Chondrocyte (in vitro differentiated cells): ENCODE data around the gene CCDC106. TPM values are rescaled to one million over a fixed set of nuclear protein-coding genes. Genes with fewer than 3 reads are reported as not detected.

Source experiments
- DNase-seq: peaks from one replicate; pipeline ENCODE4 v3.0.0; 2021; ENCODE audit warnings: mixed read lengths, low spot score
- H3K27ac Mint-ChIP-seq: one replicate; pipeline ENCODE4 v1.8.0; 2021; ENCODE audit warnings: mild to moderate bottlenecking, moderate library complexity, mixed read lengths; ENCODE audit not compliant: unreplicated experiment
- H3K27me3 Mint-ChIP-seq: 2 replicates; pipeline ENCODE4 v1.8.0; 2021; ENCODE audit warnings: low read depth, mixed read lengths
- H3K36me3 Mint-ChIP-seq: 2 replicates; pipeline ENCODE4 v1.8.0; 2021; ENCODE audit warnings: low read depth, mixed read lengths
- H3K4me1 Mint-ChIP-seq: 2 replicates; pipeline ENCODE4 v1.8.0; 2021; ENCODE audit warnings: low read depth, mild to moderate bottlenecking, mixed read lengths
- H3K4me3 Mint-ChIP-seq: one replicate; pipeline ENCODE4 v1.8.0; 2021; ENCODE audit warnings: mild to moderate bottlenecking, moderate library complexity, mixed read lengths; ENCODE audit not compliant: unreplicated experiment
- H3K9me3 Mint-ChIP-seq: 2 replicates; pipeline ENCODE4 v1.8.0; 2021; ENCODE audit warnings: low read depth, mixed read lengths
- CTCF ChIP-seq: fragments of 200-600 bp; sonication (generic); IDR thresholded peaks from 2 replicates; pipeline ENCODE4 v1.5.0; 2021; ENCODE audit warnings: antibody characterized with exemption, mild to moderate bottlenecking, moderate library complexity
- total RNA-seq: library from RNA; stranded (reverse); gene quantifications from 3 replicates; pipeline ENCODE4 v1.2.1, GENCODE V29; 2021

The CCDC106 gene
- total RNA-seq, 1 donor from 2014 or later: 20.9 TPM

GRCh38 chr19:55700813-55701212 lies 52.8 kb downstream of the CCDC106 start:
- H3K4me3 Mint-ChIP-seq: no peak overlapping the region
- no peaks in the 10 kb centered on the region for H3K9me3 Mint-ChIP-seq
- H3K27ac Mint-ChIP-seq: no peak overlapping the region
- DNase-seq: peak; percentile 59
- H3K4me1 Mint-ChIP-seq: no peaks in the 10 kb centered on the region
- no peaks in the 10 kb centered on the region for H3K27me3 Mint-ChIP-seq
- H3K36me3 Mint-ChIP-seq: peaks cover 29% of the 10 kb centered on the region
- no peak for TF ChIP-seq CTCF

DNA sequence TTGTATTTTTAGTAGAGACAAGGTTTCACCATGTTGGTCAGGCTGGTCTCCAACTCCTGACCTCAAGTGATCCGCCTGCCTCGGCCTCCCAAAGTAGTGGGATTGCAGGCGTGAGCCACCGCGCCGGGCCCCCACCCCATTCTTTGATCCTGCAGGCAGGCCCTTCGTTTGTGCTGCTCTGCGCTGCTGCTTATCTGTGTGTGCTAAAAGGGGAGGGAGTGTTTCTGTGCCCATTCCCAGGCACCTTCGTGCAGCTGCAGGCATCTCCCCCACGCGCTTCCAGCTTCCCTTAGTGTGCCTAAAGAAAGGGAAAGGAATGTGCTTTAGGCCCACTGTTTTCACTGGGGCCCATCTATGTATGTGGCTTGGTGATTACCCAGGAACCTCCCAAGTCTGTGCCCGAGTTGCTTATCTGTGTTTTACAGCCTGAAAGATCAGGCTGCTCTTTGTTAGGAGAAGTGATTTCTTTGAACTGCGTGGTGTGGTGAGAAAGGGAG lies 54.2 kb downstream of the CCDC106 start:
- Mint-ChIP-seq H3K27me3 (no peaks in the 10 kb centered on the region), H3K4me1 (no peaks in the 10 kb centered on the region), H3K4me3 (no peak overlapping the region), H3K27ac (no peak overlapping the region), H3K36me3 (peaks cover 25% of the 10 kb centered on the region), H3K9me3 (no peaks in the 10 kb centered on the region)
- peak; percentile 43 for DNase-seq
- TF ChIP-seq CTCF: no peak

Other genes with a start within 250 kb of the CCDC106 start
- gene UBE2S, start 240.4 kb upstream of the CCDC106 start, total RNA-seq: 60.0 to 79.7 TPM (median 78.6 TPM) in 3 replicates
- not detected in 3 replicates for gene SHISA7, start 204.9 kb upstream of the CCDC106 start, total RNA-seq
- 39.8 to 47.2 TPM (median 39.8 TPM) in 3 replicates for gene ISOC2, start 186.6 kb upstream of the CCDC106 start, total RNA-seq
- not detected in 3 replicates for gene C19orf85, start 183.5 kb upstream of the CCDC106 start, total RNA-seq
- gene ZNF628, start 171.6 kb upstream of the CCDC106 start, total RNA-seq: 9.1 to 9.7 TPM (median 9.4 TPM) in 3 replicates
- gene NAT14, start 163.0 kb upstream of the CCDC106 start, total RNA-seq: 32.1 to 50.0 TPM (median 33.1 TPM) in 3 replicates
- gene SSC5D, start 159.8 kb upstream of the CCDC106 start, total RNA-seq: 33.6 to 50.0 TPM (median 34.5 TPM) in 3 replicates
- not detected in 3 replicates for gene SBK2, start 111.1 kb upstream of the CCDC106 start, total RNA-seq
- not detected in 3 replicates for gene SBK3, start 102.7 kb upstream of the CCDC106 start, total RNA-seq
- gene ZNF579, start 67.4 kb upstream of the CCDC106 start, total RNA-seq: 15.7 to 23.6 TPM (median 23.1 TPM) in 3 replicates
- gene FIZ1, start 48.7 kb upstream of the CCDC106 start, total RNA-seq: 11.3 to 14.7 TPM (median 14.4 TPM) in 3 replicates
- gene ZNF524, start 47.9 kb upstream of the CCDC106 start, total RNA-seq: 10.1 to 11.0 TPM (median 10.8 TPM) in 3 replicates
- 16.1 to 18.1 TPM (median 16.4 TPM) in 3 replicates for gene ZNF865, start 42.6 kb upstream of the CCDC106 start, total RNA-seq
- 6.1 to 7.9 TPM (median 6.4 TPM) in 3 replicates for gene ZNF784, start 23.6 kb upstream of the CCDC106 start, total RNA-seq
- 42.3 to 59.8 TPM (median 45.0 TPM) in 3 replicates for gene ZNF580, start 7.2 kb upstream of the CCDC106 start, total RNA-seq
- gene ZNF581, start 4.6 kb upstream of the CCDC106 start, total RNA-seq: 20.8 to 24.7 TPM (median 24.2 TPM) in 3 replicates
- 119 to 137 TPM (median 129 TPM) in 3 replicates for gene U2AF2, start 6.8 kb downstream of the CCDC106 start, total RNA-seq
- gene EPN1, start 27.0 kb downstream of the CCDC106 start, total RNA-seq: 105 to 127 TPM (median 124 TPM) in 3 replicates
- not detected in 3 replicates for gene NLRP9, start 90.2 kb downstream of the CCDC106 start, total RNA-seq
- not detected in 3 replicates for gene RFPL4A, start 110.9 kb downstream of the CCDC106 start, total RNA-seq
- gene RFPL4AL1, start 120.9 kb downstream of the CCDC106 start, total RNA-seq: not detected in 3 replicates
- gene NLRP11, start 183.8 kb downstream of the CCDC106 start, total RNA-seq: not detected in 3 replicates
- gene NLRP4, start 188.3 kb downstream of the CCDC106 start, total RNA-seq: not detected in 3 replicates